Measurements from ENCODE around the gene CHCHD6.

CHCHD6 gene

GRCh38 chr3:126773783-126774182 is 69.7 kb downstream of the CHCHD6 start:
- CTCF ChIA-PET: no interaction called here
- TF ChIP-seq NFRKB (IDR thresholded peaks at IDR 0.05): no peak
- TF ChIP-seq LEF1 (IDR thresholded peaks at IDR 0.05; ENCODE audit: borderline replicate concordance): no peak
- no peak for TF ChIP-seq PKNOX1 (IDR thresholded peaks at IDR 0.05)
- no peak for TF ChIP-seq BHLHE40 (IDR thresholded peaks at IDR 0.05; ENCODE audit: borderline replicate concordance)
- TF ChIP-seq HDGF (IDR thresholded peaks at IDR 0.05; ENCODE audit: borderline replicate concordance): no peak
- TF ChIP-seq SP1 (IDR thresholded peaks at IDR 0.05): no peak
- TF ChIP-seq FOXA1 (IDR thresholded peaks at IDR 0.05): no peak
- no peak for TF ChIP-seq ZNF384 (IDR thresholded peaks at IDR 0.05)
- TF ChIP-seq FOXK2 (IDR thresholded peaks at IDR 0.05): no peak
- TF ChIP-seq TARDBP (IDR thresholded peaks at IDR 0.05): no peak
- TF ChIP-seq ARNT (IDR thresholded peaks at IDR 0.05): no peak
- no peak for TF ChIP-seq SUZ12 (IDR thresholded peaks at IDR 0.05)
- TF ChIP-seq L3MBTL2 (conservative IDR thresholded peaks at IDR 0.05): no peak
- no peak for TF ChIP-seq FOXM1 (IDR thresholded peaks at IDR 0.05; ENCODE audit: borderline replicate concordance)
- no peak for TF ChIP-seq CTBP1 (IDR thresholded peaks at IDR 0.05; ENCODE audit: borderline replicate concordance)
- TF ChIP-seq ELF4 (IDR thresholded peaks at IDR 0.05): no peak
- POLR2A ChIA-PET: no interaction called here
- DNase-seq (ENCODE audit: extremely low spot score): no peak

DNA sequence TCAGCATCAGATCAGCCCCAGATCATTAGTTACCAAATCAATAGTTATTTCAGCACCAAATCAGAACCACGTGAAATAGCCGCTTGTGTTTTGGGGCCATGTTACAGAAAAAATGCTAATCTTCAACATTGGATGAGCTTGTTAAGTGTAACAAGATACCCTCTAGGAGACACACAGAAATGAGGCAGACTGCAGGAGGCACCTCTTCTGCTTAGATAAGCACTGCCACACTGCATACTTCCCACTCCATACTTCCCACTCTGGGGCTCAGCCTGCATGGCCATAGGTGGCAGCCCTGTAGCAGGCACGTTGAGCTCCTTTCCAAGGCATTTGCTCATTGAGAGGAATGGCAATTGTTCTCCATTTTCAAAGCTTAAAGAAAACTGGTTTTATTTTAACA is 73.3 kb downstream of the CHCHD6 start:
- ChIA-PET CTCF (no interaction called here), POLR2A (no interaction called here)
- DNase-seq (ENCODE audit: extremely low spot score): peak; percentile 18
- TF ChIP-seq L3MBTL2 (conservative IDR thresholded peaks at IDR 0.05): no peak
- TF ChIP-seq SP1 (IDR thresholded peaks at IDR 0.05): no peak
- TF ChIP-seq NFRKB (IDR thresholded peaks at IDR 0.05): no peak
- TF ChIP-seq PKNOX1 (IDR thresholded peaks at IDR 0.05): no peak
- no peak for TF ChIP-seq ARNT (IDR thresholded peaks at IDR 0.05)
- TF ChIP-seq BHLHE40 (IDR thresholded peaks at IDR 0.05; ENCODE audit: borderline replicate concordance): no peak

GRCh38 chr3:126780666-126781065 is 76.6 kb downstream of the CHCHD6 start:
- TF ChIP-seq FOXM1 (IDR thresholded peaks at IDR 0.05; ENCODE audit: borderline replicate concordance) (no peak), ELF4 (IDR thresholded peaks at IDR 0.05) (no peak), NFRKB (IDR thresholded peaks at IDR 0.05) (no peak), L3MBTL2 (conservative IDR thresholded peaks at IDR 0.05) (no peak), PKNOX1 (IDR thresholded peaks at IDR 0.05) (no peak), BHLHE40 (IDR thresholded peaks at IDR 0.05; ENCODE audit: borderline replicate concordance) (no peak), FOXK2 (IDR thresholded peaks at IDR 0.05) (no peak), ZNF384 (IDR thresholded peaks at IDR 0.05) (no peak), SP1 (IDR thresholded peaks at IDR 0.05) (no peak), LEF1 (IDR thresholded peaks at IDR 0.05; ENCODE audit: borderline replicate concordance) (no peak), ARNT (IDR thresholded peaks at IDR 0.05) (no peak), CTBP1 (IDR thresholded peaks at IDR 0.05; ENCODE audit: borderline replicate concordance) (no peak), FOXA1 (IDR thresholded peaks at IDR 0.05) (no peak), HDGF (IDR thresholded peaks at IDR 0.05; ENCODE audit: borderline replicate concordance) (no peak), SUZ12 (IDR thresholded peaks at IDR 0.05) (no peak), TARDBP (IDR thresholded peaks at IDR 0.05) (no peak)
- DNase-seq (ENCODE audit: extremely low spot score): no peak
- ChIA-PET CTCF (no interaction called here), POLR2A (no interaction called here)

DNA sequence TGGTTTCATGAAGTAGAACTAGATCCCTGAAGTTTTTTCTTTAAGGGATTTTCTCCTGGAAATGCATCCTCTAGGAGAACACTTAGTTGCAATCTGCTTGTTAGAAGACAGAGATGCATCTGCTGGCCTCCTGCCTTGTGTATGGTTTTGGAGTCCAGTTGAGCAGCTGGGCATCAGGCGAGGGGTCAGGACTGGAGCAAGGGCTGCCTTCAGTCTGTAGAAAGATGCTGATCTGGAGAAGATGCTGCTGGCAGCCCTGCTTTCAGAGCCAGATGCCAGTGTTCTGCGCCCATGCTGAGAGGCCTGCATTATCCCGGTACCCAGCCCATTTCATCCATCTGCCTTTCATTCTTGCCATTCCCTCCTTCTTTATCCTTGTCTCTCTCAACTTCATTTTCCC is 77.4 kb downstream of the CHCHD6 start:
- ChIA-PET CTCF (no interaction called here), POLR2A (no interaction called here)
- DNase-seq (ENCODE audit: extremely low spot score): no peak
- TF ChIP-seq TARDBP (IDR thresholded peaks at IDR 0.05) (no peak), PKNOX1 (IDR thresholded peaks at IDR 0.05) (no peak), FOXA1 (IDR thresholded peaks at IDR 0.05) (no peak)

DNA sequence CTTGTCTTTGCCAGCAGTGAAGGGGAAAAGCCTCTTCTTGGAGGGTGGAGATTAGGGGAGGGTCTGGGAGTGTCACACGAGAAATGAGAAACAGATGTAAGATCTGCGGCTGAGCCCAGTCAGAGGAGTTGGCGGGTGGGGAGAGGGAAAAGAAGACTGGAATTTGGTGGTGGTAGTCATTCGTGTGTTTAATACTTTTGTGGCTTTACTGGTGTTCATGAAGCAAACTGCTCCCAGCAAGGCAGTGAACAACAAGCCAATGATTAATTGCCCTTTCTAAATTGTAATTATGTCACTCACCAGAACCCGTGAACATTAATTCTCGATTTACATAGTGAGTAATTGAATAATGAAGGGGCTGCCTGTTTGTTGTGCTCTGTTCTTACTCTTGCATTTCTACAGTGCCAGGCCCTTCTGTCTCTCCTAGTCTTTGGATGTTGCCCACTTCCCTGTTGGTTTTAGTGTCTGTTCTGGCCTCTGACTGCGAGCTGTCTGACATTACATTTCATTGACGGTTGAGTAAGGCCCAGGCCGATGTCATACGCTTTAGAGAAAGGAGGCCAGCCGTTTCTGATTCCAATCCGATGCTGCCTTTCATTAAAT is 78.0 kb downstream of the CHCHD6 start:
- ChIA-PET POLR2A (no interaction called here), CTCF (no interaction called here)
- DNase-seq (ENCODE audit: extremely low spot score): no peak
- TF ChIP-seq FOXM1 (IDR thresholded peaks at IDR 0.05; ENCODE audit: borderline replicate concordance) (no peak), PKNOX1 (IDR thresholded peaks at IDR 0.05) (no peak), NFRKB (IDR thresholded peaks at IDR 0.05) (no peak), LEF1 (IDR thresholded peaks at IDR 0.05; ENCODE audit: borderline replicate concordance) (no peak), FOXA1 (IDR thresholded peaks at IDR 0.05) (no peak), HDGF (IDR thresholded peaks at IDR 0.05; ENCODE audit: borderline replicate concordance) (no peak), ZNF384 (IDR thresholded peaks at IDR 0.05) (no peak), TARDBP (IDR thresholded peaks at IDR 0.05) (no peak), BHLHE40 (IDR thresholded peaks at IDR 0.05; ENCODE audit: borderline replicate concordance) (no peak), SP1 (IDR thresholded peaks at IDR 0.05) (no peak), ARNT (IDR thresholded peaks at IDR 0.05) (no peak), FOXK2 (IDR thresholded peaks at IDR 0.05) (no peak), L3MBTL2 (conservative IDR thresholded peaks at IDR 0.05) (no peak), SUZ12 (IDR thresholded peaks at IDR 0.05) (no peak), ELF4 (IDR thresholded peaks at IDR 0.05) (no peak)

All from HEK293T (cell line).